ENCODE measurements around the gene ABCD4.
A peak's percentile ranks its signal among the peaks of the same experiment; 100 is the strongest.
"Not testable (repeated sequence)": the region's sequence is repeated elsewhere in the genome, so short reads cannot be mapped to it uniquely, and the experiment has no call there.

ABCD4 gene

GRCh38 chr14:74309125-74310022 is 6.6 kb upstream of the ABCD4 start:
- intact Hi-C loops (cut with DNase I): no loop called here
- DNase-seq: no peak

DNA sequence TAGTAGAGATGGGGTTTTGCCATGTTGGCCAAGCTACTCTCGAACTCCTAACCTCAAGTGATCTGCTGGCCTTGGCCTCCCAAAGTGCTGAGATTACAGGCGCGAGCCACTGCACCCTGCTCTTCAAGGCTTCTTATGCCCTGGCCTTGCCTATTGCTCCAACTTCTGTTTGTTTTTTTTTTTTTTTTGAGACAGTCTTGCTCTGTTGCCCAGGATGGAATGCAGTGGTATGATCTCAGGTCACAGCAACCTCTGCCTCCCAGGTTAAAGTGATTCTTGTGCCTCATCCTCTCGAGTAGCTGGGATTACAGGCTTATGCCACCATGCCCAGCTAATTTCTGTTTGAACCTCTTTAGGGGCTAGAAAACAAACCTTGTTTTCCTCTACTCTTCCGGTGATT is 6.0 kb upstream of the ABCD4 start:
- DNase-seq: no peak
- intact Hi-C loops (cut with DNase I): no loop called here

DNA sequence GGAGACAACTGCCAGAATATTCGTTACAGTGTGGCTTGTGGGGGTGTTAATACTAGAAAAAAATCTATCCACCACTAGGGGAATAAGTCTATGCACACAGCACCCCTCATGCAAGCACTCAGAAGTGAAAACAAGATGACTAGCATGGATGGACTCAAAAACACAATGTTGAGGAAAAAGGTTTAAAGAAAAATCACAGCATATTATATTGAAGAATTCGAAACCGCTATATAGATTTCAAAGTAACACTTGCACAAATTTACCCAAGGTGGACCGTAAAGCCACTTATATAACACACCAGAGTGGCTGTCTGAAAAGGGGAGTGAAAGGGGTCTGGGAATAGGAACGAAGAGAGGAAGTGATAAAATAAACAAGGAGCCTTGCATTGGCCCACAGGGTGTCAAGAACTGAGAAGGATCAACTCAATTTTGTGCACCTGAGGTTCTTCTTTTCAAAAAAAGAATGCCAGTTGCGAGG is 544 bp downstream of the ABCD4 start:
- peak in 9 of 42 donors; percentile 9 to 49 (median 32) for DNase-seq
- intact Hi-C loops (cut with DNase I): loop anchor here (5.0 kb wide), 1 partner anchor 460 kb away; the partner anchor contains the start of gene YLPM1

DNA sequence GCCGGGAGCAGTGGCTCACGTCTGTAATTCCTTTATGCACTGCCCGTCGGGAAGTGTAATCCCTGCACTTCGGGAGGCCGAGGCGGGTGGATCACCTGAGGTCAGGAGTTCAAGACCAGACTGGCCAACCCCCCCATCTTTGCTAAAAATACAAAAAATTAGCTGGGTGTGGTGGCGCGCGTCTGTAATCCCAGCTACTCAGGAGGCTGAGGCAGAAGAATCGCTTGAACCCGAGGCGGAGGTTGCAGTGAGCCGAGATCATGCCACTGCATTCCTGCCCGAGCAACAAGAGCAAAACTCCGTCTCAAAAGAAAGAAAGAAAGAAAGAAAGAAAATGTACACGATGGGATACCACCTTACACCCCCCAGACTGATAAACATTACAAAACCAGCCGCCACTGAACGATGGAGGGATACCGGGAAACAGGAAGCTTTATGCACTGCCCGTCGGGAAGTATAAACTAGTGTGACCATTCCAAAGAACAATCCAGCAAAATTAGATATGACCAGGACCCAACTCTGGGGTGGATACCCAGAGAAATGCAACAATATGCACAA is 1.1 kb downstream of the ABCD4 start:
- DNase-seq: peak in 3 of 42 donors; percentile 16 to 42 (median 23)

GRCh38 chr14:74299061-74299545 is 3.6 kb downstream of the ABCD4 start:
- DNase-seq: peak in 32 of 42 donors; percentile 20 to 91 (median 52)
- intact Hi-C loops (cut with DNase I): no loop called here

More for the DNA sequence above, 1.1 kb downstream of the ABCD4 start:
- intact Hi-C loops (cut with DNase I): loop anchor here (5.0 kb wide), 1 partner anchor 461 kb away; the partner anchor contains the start of gene YLPM1

GRCh38 chr14:74297986-74298385 is 4.7 kb downstream of the ABCD4 start:
- intact Hi-C loops (cut with DNase I): no loop called here

GRCh38 chr14:74296037-74296467 is 6.7 kb downstream of the ABCD4 start:
- intact Hi-C loops (cut with DNase I): no loop called here
- no peak for DNase-seq

More at GRCh38 chr14:74297986-74298385, 4.7 kb downstream of the ABCD4 start:
- no peak for DNase-seq

GRCh38 chr14:74293606-74294005 is 9.1 kb downstream of the ABCD4 start:
- intact Hi-C loops (cut with DNase I): no loop called here
- DNase-seq: no peak

- intact Hi-C loops (cut with DNase I): no loop called here
- no peak for DNase-seq
Observed at GRCh38 chr14:74292061-74292460, 10.7 kb downstream of the ABCD4 start.

- no peak for DNase-seq
- intact Hi-C loops (cut with DNase I): no loop called here
Observed at GRCh38 chr14:74290415-74290814, 12.3 kb downstream of the ABCD4 start.

GRCh38 chr14:74289801-74290200 is 12.9 kb downstream of the ABCD4 start:
- intact Hi-C loops (cut with DNase I): no loop called here
- no peak for DNase-seq

- intact Hi-C loops (cut with DNase I): no loop called here
- no peak for DNase-seq
Observed at GRCh38 chr14:74286736-74287135, 16.0 kb downstream of the ABCD4 start.

DNA sequence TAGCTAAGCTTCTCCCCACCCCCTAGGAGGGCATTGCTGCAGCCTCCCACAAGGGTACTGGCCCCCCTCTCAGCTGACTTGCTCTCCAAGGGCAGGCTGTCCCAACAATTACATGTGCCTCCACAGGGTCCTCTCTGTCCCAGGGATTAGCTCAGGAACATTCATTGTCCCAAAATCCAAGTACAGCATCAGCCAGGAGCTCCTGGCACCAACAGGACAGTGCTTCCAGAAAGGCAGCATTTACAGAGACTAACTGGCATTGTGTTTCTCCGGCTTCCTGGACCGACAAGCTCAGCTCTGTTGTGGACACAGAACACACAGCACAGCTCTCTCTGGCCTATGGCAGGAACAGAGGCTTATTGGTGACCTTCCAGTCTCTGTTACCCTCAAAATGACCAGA is 21.7 kb downstream of the ABCD4 start:
- intact Hi-C loops (cut with DNase I): no loop called here
- DNase-seq: peak in 13 of 42 donors; percentile 14 to 56 (median 28)

GRCh38 chr14:74278080-74278479 is 24.7 kb downstream of the ABCD4 start:
- intact Hi-C loops (cut with DNase I): no loop called here

GRCh38 chr14:74275241-74275841 is 27.4 kb downstream of the ABCD4 start:
- intact Hi-C loops (cut with DNase I): no loop called here
- no peak for DNase-seq

More at GRCh38 chr14:74278080-74278479, 24.7 kb downstream of the ABCD4 start:
- DNase-seq: no peak

DNA sequence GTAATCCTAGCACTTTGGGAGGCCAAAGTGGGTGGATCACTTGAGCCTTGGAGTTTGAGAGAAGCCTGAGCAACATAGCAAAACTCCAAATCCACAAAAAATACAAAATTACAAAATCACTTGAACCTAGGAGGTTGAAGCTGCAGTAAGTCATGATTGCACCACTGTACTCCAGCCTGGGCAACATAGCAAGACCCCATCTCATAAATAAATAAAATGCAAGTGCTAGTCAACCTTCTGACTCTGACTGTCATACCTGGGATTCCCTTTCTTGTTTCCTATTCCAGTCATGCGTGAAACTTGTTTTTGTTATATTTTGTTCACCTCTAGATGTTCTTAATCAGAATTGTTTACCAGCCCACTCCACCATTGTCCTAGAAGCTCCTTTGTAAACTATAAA is 31.4 kb downstream of the ABCD4 start:
- intact Hi-C loops (cut with DNase I): no loop called here
- no peak for DNase-seq

DNA sequence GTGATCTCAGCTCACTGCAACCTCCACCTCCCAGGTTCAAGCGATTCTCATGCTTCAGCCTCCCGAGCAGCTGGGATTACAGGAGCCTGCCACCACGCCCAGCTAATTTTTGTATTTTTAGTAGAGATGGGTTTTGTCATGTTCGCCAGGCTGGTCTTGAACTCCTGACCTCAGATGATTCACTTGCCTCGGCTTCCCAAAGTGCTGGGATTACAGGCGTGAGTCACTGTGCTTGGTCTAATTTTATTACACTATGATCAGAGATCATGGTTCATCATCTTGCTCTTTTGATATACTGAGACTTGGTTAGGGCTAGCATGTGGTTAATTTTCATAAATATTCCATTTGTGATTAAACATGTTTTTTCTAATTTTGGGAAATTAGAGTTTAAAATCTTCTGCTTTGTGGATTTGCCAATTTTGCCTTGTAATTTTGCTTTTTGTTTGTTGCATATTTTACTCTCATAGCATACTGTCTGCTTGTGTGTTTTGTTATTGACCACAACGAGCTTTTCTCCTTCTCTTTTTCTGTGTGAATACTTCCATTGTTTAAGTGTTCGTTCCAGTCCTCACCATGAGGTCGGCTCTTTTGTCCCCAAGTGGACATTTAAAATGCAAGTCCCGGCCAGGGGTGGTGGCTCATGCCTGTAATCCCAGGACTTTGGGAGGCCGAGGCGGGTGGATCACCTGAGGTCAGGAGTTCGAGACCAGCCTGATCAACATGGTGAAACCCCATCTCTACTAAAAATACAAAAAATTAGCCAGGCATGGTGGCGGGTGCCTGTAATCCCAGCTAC is 32.2 kb downstream of the ABCD4 start:
- peak in 39 of 42 donors; percentile 20 to 78 (median 57) for DNase-seq

DNA sequence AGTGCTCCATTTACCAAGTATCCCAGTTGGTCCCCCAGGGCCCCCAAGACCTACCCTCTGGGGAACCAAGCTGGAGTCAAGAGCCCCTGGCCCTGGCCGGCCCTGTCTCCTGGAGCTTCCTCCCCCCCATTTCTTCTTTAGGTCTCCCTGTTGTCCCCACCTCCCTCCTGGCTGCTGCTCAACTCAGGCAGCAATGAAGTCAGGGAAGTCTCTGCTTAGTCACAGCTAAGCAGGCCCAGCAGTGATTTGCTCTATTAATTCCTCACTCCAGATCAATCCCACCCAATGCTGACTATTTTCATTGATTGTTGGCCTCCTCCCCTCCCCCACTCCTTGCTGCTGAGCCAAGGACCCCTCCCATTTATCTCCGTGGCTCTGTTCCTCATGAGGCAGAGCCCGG is 35.1 kb downstream of the ABCD4 start:
- intact Hi-C loops (cut with DNase I): no loop called here
- no peak for DNase-seq

More for the DNA sequence above, 32.2 kb downstream of the ABCD4 start:
- intact Hi-C loops (cut with DNase I): not testable (repeated sequence)

All from head of caudate nucleus (tissue), 42 donors.